Neuronal stem cell (in vitro differentiated cells): ENCODE data around the gene CAPN11.
A peak's percentile ranks its signal among the peaks of the same experiment; 100 is the strongest.

Experiments used
- DNase-seq: peaks from one replicate; pipeline ENCODE4 v3.0.0-alpha.2; 2013; ENCODE audit warnings: low spot score
- H2AFZ ChIP-seq: one replicate; pipeline ENCODE4 v1.6.1; 2013; ENCODE audit warnings: mild to moderate bottlenecking, low read length, inconsistent platforms
- H2AK5ac ChIP-seq: 2 replicates; pipeline ENCODE4 v1.6.1; 2013; ENCODE audit warnings: low read depth, mild to moderate bottlenecking, inconsistent platforms, low read length, moderate library complexity, mixed read lengths
- H2BK120ac ChIP-seq: 2 replicates; pipeline ENCODE4 v1.6.1; 2013; ENCODE audit warnings: low read depth, mild to moderate bottlenecking, inconsistent platforms, low read length, moderate library complexity, mixed read lengths
- H2BK12ac ChIP-seq: one replicate; pipeline ENCODE4 v1.6.1; 2013; ENCODE audit warnings: low read length, inconsistent platforms
- H2BK15ac ChIP-seq: 2 replicates; pipeline ENCODE4 v1.6.1; 2013; ENCODE audit warnings: mild to moderate bottlenecking, low read length, inconsistent platforms, mixed read lengths
- H2BK5ac ChIP-seq: one replicate; pipeline ENCODE4 v1.6.1; 2013; ENCODE audit warnings: inconsistent platforms, mild to moderate bottlenecking, low read length, moderate library complexity
- H3K14ac ChIP-seq: one replicate; pipeline ENCODE4 v1.6.1; 2013; ENCODE audit warnings: low read length, inconsistent platforms
- H3K18ac ChIP-seq: 2 replicates; pipeline ENCODE4 v1.6.1; 2013; ENCODE audit warnings: low read length, inconsistent platforms
- H3K23ac ChIP-seq: 2 replicates; pipeline ENCODE4 v1.6.1; 2013; ENCODE audit warnings: low read depth, mild to moderate bottlenecking, mixed read lengths, low read length, inconsistent platforms; ENCODE audit not compliant: poor library complexity
- H3K27ac ChIP-seq: replicated peaks from 3 replicates; pipeline ENCODE4 v1.5.1; 2013; ENCODE audit warnings: low read length, inconsistent platforms
- H3K27me3 ChIP-seq, 3 experiments: 2 replicates each; pipeline ENCODE4 v1.6.1; 2013; ENCODE audit warnings: low read length in 3 of 3, mild to moderate bottlenecking in 2 of 3, inconsistent platforms in 1 of 3, low read depth in 1 of 3, mixed read lengths in 1 of 3, moderate library complexity in 1 of 3; ENCODE audit not compliant: control insufficient read depth in 3 of 3, insufficient read depth in 3 of 3
- H3K36me3 ChIP-seq, 2 donors: replicated peaks in 1 of 2; 2 replicates each; pipeline ENCODE4 v1.6.1; 2013; ENCODE audit warnings: low read length in 2 of 2; ENCODE audit not compliant: control insufficient read depth in 2 of 2, insufficient read depth in 2 of 2
- H3K4ac ChIP-seq: 2 replicates; pipeline ENCODE4 v1.6.1; 2013; ENCODE audit warnings: inconsistent platforms, mild to moderate bottlenecking, low read length, moderate library complexity
- H3K4me1 ChIP-seq, 2 donors: 1 replicate in 1 of 2; 2 replicates in 1 of 2; pipeline ENCODE4 v1.6.1; 2013; ENCODE audit warnings: low read length in 2 of 2, low read depth in 1 of 2; ENCODE audit not compliant: control insufficient read depth in 2 of 2, insufficient read depth in 1 of 2
- H3K4me2 ChIP-seq: one replicate; pipeline ENCODE4 v1.6.1; 2013; ENCODE audit warnings: mild to moderate bottlenecking, low read length, inconsistent platforms; ENCODE audit not compliant: insufficient read depth, poor library complexity, severe bottlenecking
- H3K4me3 ChIP-seq, 2 donors: 2 replicates each; pipeline ENCODE4 v1.5.1; 2013; ENCODE audit warnings: low read length in 2 of 2, mild to moderate bottlenecking in 2 of 2, inconsistent platforms in 1 of 2, moderate library complexity in 1 of 2
- H3K79me1 ChIP-seq: one replicate; pipeline ENCODE4 v1.6.1; 2013; ENCODE audit warnings: low read depth, mild to moderate bottlenecking, inconsistent platforms, low read length, moderate library complexity
- H3K9ac ChIP-seq: one replicate; pipeline ENCODE4 v1.6.1; 2013; ENCODE audit warnings: mild to moderate bottlenecking, low read depth, low read length, inconsistent platforms; ENCODE audit not compliant: poor library complexity
- H3K9me3 ChIP-seq, 2 donors: replicated peaks in 1 of 2; 2 replicates each; pipeline versions ENCODE3 to v1.6.1; 2013; ENCODE audit warnings: low read length in 2 of 2, mild to moderate bottlenecking in 2 of 2, inconsistent platforms in 1 of 2, low read depth in 1 of 2, mixed read lengths in 1 of 2, moderate library complexity in 1 of 2; ENCODE audit not compliant: control insufficient read depth in 2 of 2, insufficient read depth in 1 of 2
- H4K8ac ChIP-seq: one replicate; pipeline ENCODE4 v1.6.1; 2013; ENCODE audit warnings: low read depth, mild to moderate bottlenecking, inconsistent platforms, low read length, moderate library complexity
- H4K91ac ChIP-seq: one replicate; pipeline ENCODE4 v1.6.1; 2013; ENCODE audit warnings: low read length, low read depth, mild to moderate bottlenecking, inconsistent platforms; ENCODE audit not compliant: poor library complexity
- WGBS, 2 donors: extraction: QIAGEN DNeasy Blood & Tissue Kit; methylation state at CpG; one replicate each; pipeline ENCODE4 v1.1.7; 2013; ENCODE audit warnings: missing lambda C conversion rate in 2 of 2, mixed read lengths in 1 of 2; ENCODE audit not compliant: insufficient read length in 2 of 2, insufficient replicate concordance in 1 of 2; ENCODE audit errors: extremely low coverage in 2 of 2; 5-methylcytosine and 5-hydroxymethylcytosine counted together

CAPN11 gene

DNA sequence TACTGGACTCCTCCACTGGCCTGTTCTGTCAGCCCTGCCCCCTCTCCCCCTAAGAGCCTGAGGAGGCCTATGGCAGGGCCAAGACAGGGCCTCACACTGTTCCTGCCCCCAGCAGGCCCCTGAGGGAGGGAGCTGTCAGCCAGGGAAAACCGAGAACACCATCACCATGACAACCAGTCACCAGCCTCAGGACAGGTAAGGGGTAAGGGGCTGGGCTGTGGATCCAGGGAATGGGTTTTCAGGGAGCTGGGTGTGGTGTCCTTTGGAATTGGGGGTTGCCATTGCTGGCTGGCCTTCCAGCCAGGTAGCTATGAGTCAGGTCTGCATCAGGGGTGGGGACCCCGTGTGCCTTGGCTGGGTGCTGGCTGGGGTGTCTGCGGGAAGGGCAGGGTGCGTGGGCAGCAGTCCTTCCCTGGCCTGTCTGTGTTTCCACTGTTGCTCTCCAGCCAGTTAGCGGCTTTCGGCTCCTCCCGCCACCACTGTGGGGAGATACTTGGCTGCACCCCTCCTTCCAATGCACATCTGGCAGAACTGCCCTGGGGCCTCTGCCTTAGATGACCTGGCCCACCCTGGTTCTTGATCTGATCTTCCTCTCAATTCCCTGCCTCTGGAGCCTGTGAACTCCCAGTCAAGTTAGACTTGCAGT lies 68.7 kb downstream of the CAPN11 start:
- Histone ChIP-seq H2BK12ac (no peak overlapping the region), H3K4me2 (peak overlapping the region; percentile 12), H4K8ac (no peak overlapping the region), H3K27ac (no peak overlapping the region), H3K79me1 (peaks cover 9% of the 10 kb centered on the region), H2AK5ac (peak overlapping the region; percentile 50), H2BK15ac (no peak overlapping the region), H3K4me3 (peak overlapping the region in 1 of 2 donors; percentile 20), H3K14ac (no peak overlapping the region), H2AFZ (no peak overlapping the region), H4K91ac (no peak overlapping the region), H3K23ac (peak overlapping the region; percentile 25), H2BK5ac (no peak overlapping the region), H3K4me1 (peaks cover 35 to 37% of the 10 kb centered on the region in 2 donors), H3K4ac (no peak overlapping the region), H2BK120ac (no peak overlapping the region), H3K9me3 (no peaks in the 10 kb centered on the region), H3K36me3 (peaks cover 8 to 43% of the 10 kb centered on the region in 2 donors), H3K9ac (peak overlapping the region; percentile 60), H3K27me3 (peaks cover 0 to 2% (median 0%) of the 10 kb centered on the region in 3 experiments), H3K18ac (peak overlapping the region; percentile 85)
- no peak for DNase-seq
- WGBS, 2 donors = no CpG with 5 or more reads among the region's 7 CpGs

GRCh38 chr6:44228031-44228430 lies 69.4 kb downstream of the CAPN11 start:
- Histone ChIP-seq H3K4ac (no peak overlapping the region), H4K91ac (no peak overlapping the region), H2BK120ac (no peak overlapping the region), H2AK5ac (no peak overlapping the region), H3K18ac (no peak overlapping the region), H2AFZ (no peak overlapping the region), H3K27ac (no peak overlapping the region), H3K23ac (no peak overlapping the region), H3K4me2 (no peak overlapping the region), H3K9me3 (no peaks in the 10 kb centered on the region), H4K8ac (no peak overlapping the region), H3K27me3 (peaks cover 0 to 2% (median 0%) of the 10 kb centered on the region in 3 experiments), H3K36me3 (peaks cover 13 to 51% of the 10 kb centered on the region in 2 donors), H2BK15ac (no peak overlapping the region), H3K79me1 (peaks cover 9% of the 10 kb centered on the region), H3K4me1 (peaks cover 30% of the 10 kb centered on the region in 2 donors), H2BK12ac (no peak overlapping the region), H3K9ac (no peak overlapping the region), H3K14ac (no peak overlapping the region), H3K4me3 (no peak overlapping the region), H2BK5ac (no peak overlapping the region)
- WGBS, 2 donors = no CpG with 5 or more reads among the region's 6 CpGs
- no peak for DNase-seq

DNA sequence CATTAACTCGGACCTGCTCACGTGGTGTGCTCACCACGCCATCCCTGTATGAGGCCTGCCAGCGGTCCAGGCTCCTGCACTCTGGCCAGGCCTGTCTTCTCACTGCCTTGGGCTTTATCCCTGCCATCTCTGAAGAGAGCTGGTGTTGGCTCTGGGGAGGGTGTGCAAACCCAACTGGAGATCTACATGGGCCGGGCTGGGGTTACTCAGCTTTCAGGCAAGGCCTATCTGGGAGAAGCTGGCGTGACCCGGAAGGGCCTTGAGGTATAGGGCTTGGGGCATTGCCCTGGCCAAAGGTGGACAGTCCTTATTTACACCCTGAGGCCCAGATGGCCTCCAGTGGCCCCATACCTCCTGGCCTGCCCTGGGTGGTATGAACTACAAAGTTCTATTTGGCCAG lies 69.8 kb downstream of the CAPN11 start:
- Histone ChIP-seq H2AK5ac (no peak overlapping the region), H4K8ac (no peak overlapping the region), H3K23ac (no peak overlapping the region), H2AFZ (no peak overlapping the region), H3K9ac (no peak overlapping the region), H3K4ac (no peak overlapping the region), H3K14ac (no peak overlapping the region), H3K4me3 (no peak overlapping the region), H3K4me2 (no peak overlapping the region), H3K9me3 (no peaks in the 10 kb centered on the region), H2BK15ac (no peak overlapping the region), H2BK12ac (no peak overlapping the region), H2BK120ac (no peak overlapping the region), H3K4me1 (peaks cover 30% of the 10 kb centered on the region in 2 donors), H3K18ac (no peak overlapping the region), H3K36me3 (peaks cover 16 to 55% of the 10 kb centered on the region in 2 donors), H3K27me3 (peaks cover 0 to 2% (median 0%) of the 10 kb centered on the region in 3 experiments), H3K27ac (no peak overlapping the region), H3K79me1 (peaks cover 9% of the 10 kb centered on the region), H4K91ac (no peak overlapping the region), H2BK5ac (no peak overlapping the region)
- DNase-seq = no peak
- WGBS, 2 donors = no CpG with 5 or more reads among the region's 7 CpGs

DNA sequence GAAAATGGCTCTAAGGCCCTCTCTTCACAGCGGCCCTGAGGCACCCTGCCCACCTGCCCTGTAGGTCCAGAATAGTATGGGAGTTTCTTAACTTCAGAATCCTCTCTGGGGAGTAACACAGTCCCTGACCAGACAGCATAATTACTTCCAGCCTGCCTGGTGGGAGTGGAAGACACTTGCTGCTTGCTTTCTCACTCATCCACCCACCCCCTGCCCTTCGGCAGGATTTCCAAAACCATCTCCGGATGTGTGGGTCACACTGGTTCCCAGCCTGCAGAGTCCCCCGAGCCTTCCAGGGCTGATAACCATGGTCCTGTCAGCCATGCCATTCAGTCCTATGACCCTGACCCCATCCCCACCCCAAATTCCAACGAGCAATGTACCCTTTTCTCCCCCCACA lies 70.2 kb downstream of the CAPN11 start:
- no peak overlapping the region for H2BK5ac ChIP-seq
- no peaks in the 10 kb centered on the region for H3K9me3 ChIP-seq
- H3K4ac ChIP-seq = no peak overlapping the region
- no peak overlapping the region for H3K4me2 ChIP-seq
- no peak overlapping the region for H2BK12ac ChIP-seq
- peaks cover 0 to 2% (median 0%) of the 10 kb centered on the region in 3 experiments for H3K27me3 ChIP-seq
- no peak overlapping the region for H4K91ac ChIP-seq
- H3K23ac ChIP-seq = no peak overlapping the region
- no peak overlapping the region for H2BK15ac ChIP-seq
- no peak overlapping the region for H3K27ac ChIP-seq
- DNase-seq = no peak
- no peak overlapping the region for H2AFZ ChIP-seq
- H4K8ac ChIP-seq = no peak overlapping the region
- no peak overlapping the region for H3K9ac ChIP-seq
- WGBS, 2 donors = no CpG with 5 or more reads among the region's 5 CpGs
- no peak overlapping the region for H3K14ac ChIP-seq
- no peak overlapping the region for H3K18ac ChIP-seq
- H3K79me1 ChIP-seq = peaks cover 9% of the 10 kb centered on the region
- H2BK120ac ChIP-seq = no peak overlapping the region
- H3K36me3 ChIP-seq = peaks cover 19 to 59% of the 10 kb centered on the region in 2 donors
- peaks cover 30% of the 10 kb centered on the region in 2 donors for H3K4me1 ChIP-seq
- H3K4me3 ChIP-seq = no peak overlapping the region
- no peak overlapping the region for H2AK5ac ChIP-seq
